ENCODE results near the gene SLC9A8. TPM values are rescaled to one million over a fixed set of nuclear protein-coding genes. Genes with fewer than 3 reads are reported as not detected.

The SLC9A8 gene
- total and polyA plus RNA-seq, 12 donors, result 12.4 to 23.3 (median 17.5) TPM

DNA sequence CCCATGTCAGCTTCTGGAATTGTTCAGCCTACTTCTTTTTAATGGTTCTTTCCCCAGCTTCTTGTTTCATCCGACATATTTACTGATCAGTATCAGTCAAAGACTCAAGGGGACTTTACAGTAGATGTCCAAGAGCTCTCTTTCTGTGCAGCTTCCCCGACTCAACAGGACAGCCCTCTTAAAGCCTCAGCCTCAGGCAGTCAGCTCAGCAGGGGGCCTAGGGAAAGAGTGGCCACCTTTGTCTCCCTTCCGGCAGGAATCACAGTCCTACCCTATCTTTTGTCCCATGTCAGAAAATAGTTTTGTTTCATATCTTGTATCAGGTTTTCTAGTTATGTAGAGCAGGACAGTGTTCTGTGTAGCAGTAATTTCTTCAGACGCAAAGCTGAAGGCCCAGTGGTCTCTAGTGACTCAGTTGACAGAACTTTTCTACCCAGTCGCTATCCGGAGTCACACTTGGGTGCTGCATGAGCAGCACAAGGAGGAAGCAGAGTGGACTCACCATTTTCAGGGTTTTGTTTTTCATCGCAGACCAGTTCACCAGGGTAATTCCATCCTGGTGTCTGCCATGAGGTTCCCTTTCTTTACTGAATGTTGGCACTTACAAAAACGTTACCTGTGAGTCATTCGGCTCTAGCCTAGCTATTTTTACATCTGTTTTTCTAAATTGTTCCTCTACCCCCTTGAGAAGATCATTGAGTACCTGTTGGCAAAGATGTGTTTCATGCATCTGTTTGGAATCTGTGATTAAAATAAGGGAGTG lies 55.0 kb downstream of the SLC9A8 start:
- H3K4me1 ChIP-seq (replicated peaks in 1 of 2), result no peaks in the 10 kb centered on the region
- TF ChIP-seq POLR2A (IDR thresholded peaks at IDR 0.05), result no peak
- TF ChIP-seq, protein P1, sequence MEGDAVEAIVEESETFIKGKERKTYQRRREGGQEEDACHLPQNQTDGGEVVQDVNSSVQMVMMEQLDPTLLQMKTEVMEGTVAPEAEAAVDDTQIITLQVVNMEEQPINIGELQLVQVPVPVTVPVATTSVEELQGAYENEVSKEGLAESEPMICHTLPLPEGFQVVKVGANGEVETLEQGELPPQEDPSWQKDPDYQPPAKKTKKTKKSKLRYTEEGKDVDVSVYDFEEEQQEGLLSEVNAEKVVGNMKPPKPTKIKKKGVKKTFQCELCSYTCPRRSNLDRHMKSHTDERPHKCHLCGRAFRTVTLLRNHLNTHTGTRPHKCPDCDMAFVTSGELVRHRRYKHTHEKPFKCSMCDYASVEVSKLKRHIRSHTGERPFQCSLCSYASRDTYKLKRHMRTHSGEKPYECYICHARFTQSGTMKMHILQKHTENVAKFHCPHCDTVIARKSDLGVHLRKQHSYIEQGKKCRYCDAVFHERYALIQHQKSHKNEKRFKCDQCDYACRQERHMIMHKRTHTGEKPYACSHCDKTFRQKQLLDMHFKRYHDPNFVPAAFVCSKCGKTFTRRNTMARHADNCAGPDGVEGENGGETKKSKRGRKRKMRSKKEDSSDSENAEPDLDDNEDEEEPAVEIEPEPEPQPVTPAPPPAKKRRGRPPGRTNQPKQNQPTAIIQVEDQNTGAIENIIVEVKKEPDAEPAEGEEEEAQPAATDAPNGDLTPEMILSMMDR (IDR thresholded peaks at IDR 0.05), result no peak
- no peaks in the 10 kb centered on the region for H3K27me3 ChIP-seq
- 78 to 92% (median 83%) methylated on average over 9 of the region's 9 CpGs for WGBS, 4 donors
- intact Hi-C loops (cut with DNase I), result no loop called here
- no peaks in the 10 kb centered on the region for H3K9me3 ChIP-seq (replicated peaks in 1 of 3)
- peak in 1 of 7 donors; percentile 9 for DNase-seq
- H3K27ac ChIP-seq, result no peak overlapping the region
- no peak overlapping the region for H3K4me3 ChIP-seq
- H3K36me3 ChIP-seq (replicated peaks in 1 of 2), result peaks cover 0 to 27% of the 10 kb centered on the region in 2 donors

DNA sequence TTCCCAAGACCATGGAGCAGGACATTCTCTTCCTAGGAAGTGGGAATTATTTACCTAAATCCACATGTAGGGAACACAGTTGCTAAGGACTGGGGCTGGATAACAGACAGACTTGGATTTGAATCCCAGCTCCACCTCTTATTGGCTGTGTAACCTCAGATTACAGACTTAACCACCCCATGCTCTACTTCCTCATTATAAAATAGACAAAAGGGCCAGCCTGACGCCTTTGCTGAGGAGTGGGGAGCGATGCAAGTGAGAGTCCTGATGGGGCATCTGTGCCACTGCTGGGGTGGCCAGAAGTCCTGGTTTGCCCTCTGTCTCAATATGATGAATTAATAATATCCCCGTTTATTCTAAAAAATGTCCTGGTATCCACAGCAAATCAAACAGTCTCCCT lies 55.9 kb downstream of the SLC9A8 start:
- peaks cover 0 to 27% of the 10 kb centered on the region in 2 donors for H3K36me3 ChIP-seq (replicated peaks in 1 of 2)
- no peak for TF ChIP-seq POLR2A (IDR thresholded peaks at IDR 0.05)
- TF ChIP-seq, protein P1 (IDR thresholded peaks at IDR 0.05), result no peak
- H3K4me3 ChIP-seq, result no peak overlapping the region
- intact Hi-C loops (cut with DNase I), result no loop called here
- H3K4me1 ChIP-seq (replicated peaks in 1 of 2), result no peaks in the 10 kb centered on the region
- DNase-seq, result no peak
- no peak overlapping the region for H3K27ac ChIP-seq
- 82 to 89% (median 84%) methylated on average over 3 of the region's 3 CpGs for WGBS, 4 donors
- H3K9me3 ChIP-seq (replicated peaks in 1 of 3), result no peaks in the 10 kb centered on the region
- H3K27me3 ChIP-seq, result no peaks in the 10 kb centered on the region

DNA sequence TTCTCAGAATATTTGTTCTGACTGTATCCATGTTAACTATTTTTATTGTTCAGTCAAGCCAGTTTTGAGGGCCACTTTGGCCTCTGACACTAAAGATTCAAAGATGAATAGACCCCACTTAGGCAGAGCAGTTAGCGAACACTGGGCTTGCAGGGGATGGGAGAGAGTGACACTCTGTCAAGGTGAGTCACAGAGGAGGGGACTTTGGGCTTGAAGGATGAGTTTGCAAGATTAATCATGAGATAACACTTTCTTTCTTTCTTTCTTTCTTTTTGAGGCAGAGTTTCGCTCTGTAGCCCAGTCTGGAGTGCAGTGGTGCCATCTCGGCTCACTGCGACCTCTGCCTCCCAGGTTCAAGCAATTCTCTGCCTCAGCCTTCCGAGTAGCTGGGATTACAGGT lies 56.3 kb downstream of the SLC9A8 start:
- Histone ChIP-seq H3K4me1 (replicated peaks in 1 of 2) (no peaks in the 10 kb centered on the region), H3K27me3 (no peaks in the 10 kb centered on the region), H3K4me3 (no peak overlapping the region), H3K36me3 (replicated peaks in 1 of 2) (peaks cover 0 to 27% of the 10 kb centered on the region in 2 donors), H3K9me3 (replicated peaks in 1 of 3) (no peaks in the 10 kb centered on the region), H3K27ac (no peak overlapping the region)
- WGBS, 4 donors, result 76 to 93% (median 84%) methylated on average over 5 of the region's 5 CpGs
- TF ChIP-seq POLR2A (IDR thresholded peaks at IDR 0.05), result no peak
- TF ChIP-seq, protein P1 (IDR thresholded peaks at IDR 0.05), result no peak
- intact Hi-C loops (cut with DNase I), result no loop called here
- DNase-seq, result peak in 1 of 7 donors; percentile 9

DNA sequence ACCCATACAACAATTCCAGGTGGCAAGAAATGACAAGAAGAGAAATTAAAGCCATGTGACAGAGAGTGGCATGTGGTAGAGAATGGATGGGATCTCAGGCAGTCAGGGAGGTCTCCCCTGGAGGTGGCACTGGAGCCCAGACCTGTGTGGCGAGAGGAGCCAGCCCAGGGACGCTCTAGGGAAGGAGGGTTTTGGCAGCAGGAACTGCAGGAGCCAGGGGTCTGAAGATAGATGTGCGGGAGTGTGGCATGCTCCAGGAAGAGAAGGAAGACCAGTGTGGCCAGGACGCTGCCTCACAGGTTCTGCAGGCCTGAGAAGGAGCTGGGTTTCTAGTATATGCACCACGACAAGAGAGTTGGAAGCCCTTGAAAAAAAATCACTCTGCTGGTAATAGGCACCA lies 57.6 kb downstream of the SLC9A8 start:
- no peak for DNase-seq
- H3K9me3 ChIP-seq (replicated peaks in 1 of 3), result no peaks in the 10 kb centered on the region
- no peak overlapping the region for H3K27ac ChIP-seq
- intact Hi-C loops (cut with DNase I), result no loop called here
- TF ChIP-seq, protein P1 (IDR thresholded peaks at IDR 0.05), result no peak
- no peak for TF ChIP-seq POLR2A (IDR thresholded peaks at IDR 0.05)
- H3K36me3 ChIP-seq (replicated peaks in 1 of 2), result peaks cover 0 to 24% of the 10 kb centered on the region in 2 donors
- H3K27me3 ChIP-seq, result no peaks in the 10 kb centered on the region
- WGBS, 4 donors, result 93 to 97% (median 95%) methylated on average over 5 of the region's 5 CpGs
- H3K4me3 ChIP-seq, result no peak overlapping the region
- H3K4me1 ChIP-seq (replicated peaks in 1 of 2), result no peaks in the 10 kb centered on the region

Data from adrenal gland (tissue), 12 donors.